HG02678 (cell line): Measurements from ENCODE around the gene IL1RL1.

Source experiments
- ATAC-seq: cut with Tn5 transposase; IDR thresholded peaks from one replicate; pipeline ENCODE4 v1.9.1; 2021; ENCODE audit warnings: mild to moderate bottlenecking, moderate library complexity; ENCODE audit not compliant: unreplicated experiment

IL1RL1 gene

DNA sequence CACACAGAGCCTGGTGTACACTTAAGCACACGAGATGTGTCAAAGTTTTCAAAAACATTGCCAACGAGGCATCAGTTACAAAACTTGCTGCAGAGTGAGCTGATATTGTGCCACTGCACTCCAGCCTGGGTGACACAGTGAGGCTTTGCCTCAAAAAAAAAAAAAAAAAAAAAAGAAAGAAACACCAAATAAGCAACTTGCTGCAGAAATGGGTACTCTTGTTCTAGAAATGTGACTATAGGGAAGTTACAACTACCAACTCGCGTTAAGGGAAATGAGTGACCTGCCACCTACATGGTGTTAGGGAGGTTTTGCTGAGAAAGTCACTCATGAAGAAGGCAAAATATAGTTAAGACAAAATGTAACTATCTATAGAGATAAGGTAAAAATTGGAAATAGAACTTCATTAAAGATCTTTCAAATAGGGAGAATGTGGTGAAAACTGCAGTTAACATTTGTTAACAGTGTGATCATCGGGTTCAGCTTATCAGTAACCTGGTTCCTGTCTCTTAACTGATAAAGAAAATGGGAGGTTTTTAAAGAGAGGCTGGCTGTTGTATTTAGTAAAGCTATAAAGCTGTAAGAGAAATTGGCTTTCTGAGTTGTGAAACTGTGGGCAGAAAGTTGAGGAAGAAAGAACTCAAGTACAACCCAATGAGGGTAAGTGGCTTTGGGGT lies at the start of gene IL1RL1:
Gene IL1RL1 (plus strand): TSS at position 600 of the 677 bp plus-strand sequence. CDS start 26,702 bp downstream, outside the sequence.
- ATAC-seq: no peak

DNA sequence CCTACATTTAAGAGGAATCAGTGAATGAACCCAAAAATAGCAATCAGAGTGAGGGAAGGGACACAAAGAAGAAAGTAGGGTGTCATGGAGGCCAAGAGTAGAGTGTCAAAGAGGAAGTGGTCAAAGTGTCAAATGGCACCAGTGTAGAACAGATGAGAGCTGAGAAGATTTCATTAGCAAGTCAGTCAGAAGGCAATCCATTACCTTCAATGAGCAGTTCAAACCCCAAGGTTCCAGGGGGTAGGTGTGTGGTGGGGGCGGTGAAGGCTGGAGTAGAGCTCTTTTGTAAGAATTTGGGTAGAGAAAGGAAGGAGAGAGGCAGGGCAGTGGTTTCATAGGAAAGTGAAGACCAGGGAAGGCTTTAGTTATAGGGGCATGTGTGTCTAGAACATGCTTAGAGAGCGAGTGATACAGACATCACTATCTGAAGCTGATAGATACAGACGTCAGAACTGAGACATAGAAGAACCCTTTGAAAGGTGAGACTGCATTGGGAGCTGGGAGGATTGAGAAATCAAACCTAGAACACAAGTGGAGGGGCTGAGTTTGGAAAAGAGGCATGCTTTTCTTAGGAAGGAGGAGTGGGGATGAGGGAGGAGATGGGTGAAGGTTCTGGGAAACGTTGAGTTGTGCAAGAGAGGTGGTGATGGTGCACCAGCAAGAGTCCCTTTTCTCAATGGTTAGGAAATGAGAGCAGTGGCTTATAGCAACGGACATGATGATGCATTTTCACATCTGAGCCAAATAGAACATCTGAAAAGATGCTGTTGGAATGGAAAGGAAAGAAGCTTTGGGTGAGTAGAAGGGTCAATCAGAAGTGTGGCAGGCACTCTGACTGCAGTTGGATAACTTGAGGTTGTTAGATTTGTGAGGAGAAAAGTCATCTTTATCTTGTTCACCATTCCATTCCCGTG lies 48.9 kb upstream of the IL1RL1 start:
- no peak for ATAC-seq

DNA sequence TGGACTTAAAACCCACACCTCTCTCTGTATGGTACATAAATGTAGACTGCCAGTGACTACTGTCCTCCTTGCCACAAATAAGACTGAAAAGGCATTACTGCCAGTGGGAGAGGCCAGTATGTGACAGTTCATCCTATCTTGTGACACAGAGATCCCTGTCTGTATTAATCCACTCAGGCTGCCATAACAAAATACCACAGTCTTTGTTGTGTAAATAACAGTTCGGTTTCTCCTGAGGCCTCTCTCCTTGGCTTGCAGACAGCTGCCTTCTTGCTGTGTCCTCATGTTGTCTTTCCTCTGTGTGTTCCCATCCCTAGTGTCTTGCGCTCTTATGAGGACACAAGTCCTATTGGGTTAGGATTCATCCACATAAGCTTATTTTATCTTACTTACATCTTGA lies 46.4 kb upstream of the IL1RL1 start:
- no peak for ATAC-seq

DNA sequence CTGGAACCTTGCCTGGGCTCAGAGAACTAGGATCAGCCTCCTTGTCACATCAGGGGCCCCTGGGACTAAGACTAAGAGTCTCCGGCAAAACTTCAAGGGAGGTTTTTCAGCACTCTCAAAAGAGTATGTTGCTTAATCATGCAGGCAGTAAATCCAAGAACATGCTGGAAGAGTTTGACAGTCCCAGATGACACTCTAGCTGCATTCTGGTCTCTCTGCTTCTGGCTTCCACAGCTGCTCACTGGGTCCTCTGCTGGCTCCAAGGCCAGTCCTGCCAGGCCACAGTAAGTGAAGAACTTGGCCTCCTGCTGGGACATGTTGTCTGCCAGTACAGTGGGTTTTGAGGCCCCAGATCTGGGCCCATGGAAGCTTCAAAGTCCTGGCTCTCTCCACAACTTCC lies 45.2 kb upstream of the IL1RL1 start:
- ATAC-seq: no peak

GRCh38 chr2:102267774-102268173 lies 43.6 kb upstream of the IL1RL1 start:
- ATAC-seq: no peak

DNA sequence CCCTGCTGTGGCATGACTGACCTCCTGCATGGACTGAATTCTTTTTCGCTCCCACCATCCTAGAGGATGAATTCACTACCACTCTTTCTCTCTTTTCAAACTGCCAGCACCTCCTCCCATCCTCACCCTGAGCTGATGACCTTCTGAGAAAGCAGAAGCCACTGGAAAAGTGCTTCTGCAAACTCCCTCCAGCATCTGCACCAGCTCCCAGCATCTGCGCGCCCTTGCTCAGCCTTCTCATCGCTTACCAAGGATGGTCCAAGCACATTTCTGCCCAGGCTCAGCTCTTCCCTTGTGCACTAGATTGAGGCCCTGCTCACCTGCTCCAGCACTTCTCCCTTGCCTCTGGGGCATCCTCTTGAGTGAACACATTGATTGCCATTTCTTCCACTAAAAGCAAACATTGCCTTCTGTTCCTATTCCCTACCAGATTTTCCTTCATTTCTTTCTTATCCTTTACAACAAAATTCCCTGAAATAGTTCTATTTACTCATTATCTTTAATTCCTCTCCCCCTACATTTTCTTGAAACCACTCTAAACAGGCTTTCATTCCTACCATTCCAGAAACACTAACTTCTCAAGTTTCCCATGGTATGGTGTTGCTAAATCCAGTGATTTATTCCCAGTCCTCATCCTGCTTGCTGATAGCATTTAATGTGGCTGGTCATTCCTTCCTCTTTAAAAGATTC lies 42.7 kb upstream of the IL1RL1 start:
- ATAC-seq: no peak

GRCh38 chr2:102269200-102269524 lies 42.2 kb upstream of the IL1RL1 start:
- ATAC-seq: no peak

DNA sequence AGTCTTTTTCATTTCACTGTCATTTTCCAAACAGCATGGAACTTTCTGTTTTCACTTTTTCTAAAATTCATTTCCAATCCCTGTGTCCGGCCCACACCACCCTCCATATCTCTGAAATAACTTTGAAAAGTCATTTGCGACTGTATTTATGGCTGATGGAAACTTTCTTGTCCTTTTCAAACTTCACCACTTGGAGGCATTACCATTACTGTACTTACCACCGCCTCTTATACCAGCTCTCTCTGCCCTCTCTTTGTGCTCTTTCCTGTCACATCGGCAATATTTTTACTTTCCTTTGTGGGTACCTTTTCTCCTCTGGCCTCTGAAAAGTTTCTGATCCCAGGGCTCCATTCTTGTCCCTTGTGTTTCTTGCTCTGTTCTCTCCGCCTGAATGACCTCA lies 39.5 kb upstream of the IL1RL1 start:
- ATAC-seq: no peak

GRCh38 chr2:102273619-102274211 lies 37.6 kb upstream of the IL1RL1 start:
- no peak for ATAC-seq

DNA sequence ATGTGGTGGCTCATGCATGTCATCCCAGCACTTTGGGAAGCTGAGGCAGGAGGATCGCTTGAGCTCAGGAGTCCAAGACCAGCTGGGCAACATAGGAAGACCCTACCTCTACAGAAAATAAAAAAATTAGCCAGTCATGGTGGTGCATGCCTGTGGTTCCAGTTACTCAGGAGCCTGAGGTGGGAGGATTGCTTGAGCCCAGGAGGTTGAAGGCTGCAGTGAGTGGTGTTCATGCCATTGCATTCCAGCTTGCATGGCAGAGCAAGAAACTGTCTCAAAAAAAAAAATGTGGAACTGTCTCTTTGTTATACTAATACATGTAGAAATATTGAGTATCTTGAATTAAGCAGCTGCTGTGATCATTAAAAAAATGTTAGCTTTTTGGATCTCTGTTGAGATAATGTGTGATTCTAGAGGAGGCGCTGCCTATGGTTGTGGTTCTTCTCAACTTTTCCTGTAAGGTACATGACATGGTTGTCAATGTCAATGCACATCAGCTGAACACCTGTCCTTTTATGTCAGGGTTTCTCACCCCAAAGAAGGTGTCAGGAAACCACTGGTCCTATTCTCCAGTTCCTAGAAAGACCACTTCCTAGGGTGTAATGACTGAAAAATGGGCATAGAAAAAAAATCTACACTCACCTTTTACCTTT lies 34.7 kb upstream of the IL1RL1 start:
- ATAC-seq: no peak

GRCh38 chr2:102277202-102277700 lies 34.1 kb upstream of the IL1RL1 start:
- ATAC-seq: no peak

DNA sequence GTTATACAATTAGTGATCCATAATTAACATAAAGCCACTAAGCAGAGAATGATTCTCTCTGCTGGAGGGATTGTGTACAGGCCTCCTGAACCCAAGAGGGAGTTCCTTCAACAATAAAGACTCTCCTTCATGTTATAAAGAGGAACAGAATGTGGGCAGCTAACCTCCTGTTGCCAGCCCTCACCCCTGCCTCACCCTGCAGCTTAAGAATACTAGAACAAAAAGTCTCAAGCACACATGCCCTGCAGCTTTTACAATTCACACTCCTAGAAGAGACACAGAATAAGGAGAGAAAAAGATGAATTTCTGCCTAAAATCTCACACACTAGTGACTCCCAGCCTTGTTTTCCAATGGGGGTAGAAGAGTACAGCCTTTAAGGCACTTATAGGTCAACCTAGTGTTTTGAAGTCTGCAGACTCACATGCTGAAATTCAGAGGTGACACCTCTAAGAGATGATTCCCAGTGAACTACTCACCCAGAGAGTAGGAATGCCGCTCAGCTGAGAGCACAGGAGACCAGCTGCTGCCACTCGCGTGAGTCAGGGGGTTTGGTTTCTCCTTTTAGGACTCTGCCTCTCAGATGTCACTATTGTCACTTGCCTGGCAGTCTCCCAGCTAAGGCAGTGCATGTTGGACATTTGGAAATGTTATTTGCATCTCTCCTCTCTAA lies 32.5 kb upstream of the IL1RL1 start:
- no peak for ATAC-seq

DNA sequence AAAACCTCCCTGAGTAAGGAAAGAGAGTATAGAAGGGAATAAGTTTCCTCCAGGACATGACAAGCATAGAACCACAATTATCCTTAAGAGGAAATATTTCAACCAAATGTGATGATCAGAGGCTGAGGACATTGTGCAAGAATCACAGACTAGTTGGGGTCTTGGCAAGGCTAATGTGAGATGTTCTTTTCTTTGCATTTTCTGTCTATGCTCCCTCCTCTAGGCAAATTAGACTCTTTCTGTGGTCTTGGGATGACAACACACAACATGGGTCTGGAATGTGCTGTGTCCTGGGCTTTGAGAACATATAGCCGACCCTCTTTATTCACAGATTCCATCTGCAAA lies 32.0 kb upstream of the IL1RL1 start:
- no peak for ATAC-seq

DNA sequence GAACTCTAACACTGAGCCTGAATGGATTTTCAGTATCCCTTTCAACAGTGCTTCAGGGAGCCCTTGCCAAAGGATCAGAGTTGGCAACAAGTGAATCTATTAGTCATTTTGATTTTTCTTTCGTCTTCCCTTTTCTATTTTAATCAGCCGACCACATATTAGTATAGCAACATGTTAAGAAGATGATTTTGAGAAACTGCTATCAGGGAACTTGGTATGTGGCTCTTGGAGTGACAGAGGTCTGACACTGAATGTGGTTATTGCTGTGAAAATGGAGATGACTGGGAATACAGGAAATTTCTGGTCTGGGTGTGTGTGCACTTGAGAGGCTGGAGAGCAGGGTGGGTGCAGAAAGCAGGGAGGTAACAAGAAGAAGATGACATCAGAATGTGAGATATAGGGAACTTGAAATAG lies 28.7 kb upstream of the IL1RL1 start:
- ATAC-seq: no peak

- ATAC-seq: no peak
Observed at GRCh38 chr2:102283996-102284395, 27.4 kb upstream of the IL1RL1 start.

- ATAC-seq: no peak
Observed at GRCh38 chr2:102284611-102285010, 26.8 kb upstream of the IL1RL1 start.

- no peak for ATAC-seq
Observed at GRCh38 chr2:102285368-102285767, 26.0 kb upstream of the IL1RL1 start.

GRCh38 chr2:102286041-102286440 lies 25.3 kb upstream of the IL1RL1 start:
- no peak for ATAC-seq

DNA sequence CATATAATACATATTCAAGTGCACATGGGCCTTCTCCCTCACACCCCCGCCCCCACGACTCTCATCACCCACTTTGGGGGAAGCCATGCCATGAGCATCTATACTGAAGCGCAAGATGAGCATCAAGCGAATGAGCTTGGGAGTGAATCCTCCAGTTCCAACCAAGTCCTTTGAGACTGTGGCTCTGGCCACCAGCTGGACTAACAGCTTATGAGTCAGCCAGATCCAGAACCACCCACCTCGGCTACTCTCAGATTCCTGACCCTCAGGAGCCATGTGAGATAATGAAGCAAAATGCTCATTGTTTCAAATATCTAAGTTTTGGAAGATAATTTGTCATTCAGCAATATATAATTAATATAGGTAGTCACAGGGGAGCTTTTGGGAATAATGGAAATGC lies 22.2 kb upstream of the IL1RL1 start:
- no peak for ATAC-seq

- ATAC-seq: no peak
Observed at GRCh38 chr2:102290594-102290993, 20.8 kb upstream of the IL1RL1 start.
